Neural cell (in vitro differentiated cells): ENCODE results near the gene SLC10A1. TPM values are rescaled to one million over a fixed set of nuclear protein-coding genes. Genes with fewer than 3 reads are reported as not detected.
A peak's percentile ranks its signal among the peaks of the same experiment; 100 is the strongest.

ENCODE experiments used
- H2AFZ ChIP-seq: fragments of 200-600, 300-800 bp; sonication (generic), shearing (Covaris generic); 2 replicates; pipeline ENCODE4 v1.6.0; 2014; ENCODE audit warnings: low read depth, mild to moderate bottlenecking, antibody characterized with exemption, low read length, moderate library complexity
- H3F3A ChIP-seq: fragments of 200-600 bp; shearing (Covaris generic); 2 replicates; pipeline ENCODE4 v1.6.1; 2016; ENCODE audit warnings: mild to moderate bottlenecking, moderate library complexity, mixed read lengths, antibody characterized with exemption, low read length; ENCODE audit not compliant: insufficient read depth, poor library complexity, severe bottlenecking
- H3K27ac ChIP-seq: fragments of 200-600, 300-800 bp; sonication (generic), shearing (Covaris generic); 2 replicates; pipeline ENCODE4 v1.5.1; 2014; ENCODE audit warnings: mild to moderate bottlenecking, low read length, moderate library complexity
- H3K27me3 ChIP-seq: fragments of 300-800, 200-600 bp; sonication (generic), shearing (Covaris generic); 2 replicates; pipeline ENCODE4 v1.6.0; 2014; ENCODE audit warnings: mild to moderate bottlenecking, low read depth, low read length, moderate library complexity; ENCODE audit not compliant: insufficient read depth
- H3K36me3 ChIP-seq: fragments of 300-800, 200-600 bp; sonication (generic), shearing (Covaris generic); 2 replicates; pipeline ENCODE4 v1.5.1; 2014; ENCODE audit warnings: mild to moderate bottlenecking, antibody characterized with exemption, low read length, moderate library complexity; ENCODE audit not compliant: insufficient read depth
- H3K4me2 ChIP-seq: fragments of 300-800, 200-600 bp; sonication (generic), shearing (Covaris generic); 2 replicates; pipeline ENCODE4 v1.6.0; 2014; ENCODE audit warnings: mild to moderate bottlenecking, low read length
- H3K4me3 ChIP-seq: fragments of 300-800, 200-600 bp; sonication (generic), shearing (Covaris generic); 2 replicates; pipeline ENCODE4 v1.5.1; 2014; ENCODE audit warnings: mild to moderate bottlenecking, low read length, moderate library complexity
- H3K79me2 ChIP-seq: fragments of 200-600 bp; shearing (Covaris generic); replicated peaks from 2 replicates; pipeline ENCODE4 v1.6.0; 2014; ENCODE audit warnings: mild to moderate bottlenecking, low read length, moderate library complexity; ENCODE audit not compliant: insufficient read depth
- H3K9ac ChIP-seq: fragments of 300-800, 200-600 bp; sonication (generic), shearing (Covaris generic); 2 replicates; pipeline ENCODE4 v1.6.1; 2016; ENCODE audit warnings: mild to moderate bottlenecking, low read length, mixed read lengths
- H3K9me2 ChIP-seq: fragments of 200-600 bp; shearing (Covaris generic); 2 replicates; pipeline ENCODE4 v1.6.1; 2016; ENCODE audit warnings: mild to moderate bottlenecking, low read length, mixed read lengths; ENCODE audit not compliant: insufficient read depth
- H3K9me3 ChIP-seq: fragments of 200-600, 300-800 bp; sonication (generic), shearing (Covaris generic); 2 replicates; pipeline ENCODE4 v1.6.1; 2016; ENCODE audit warnings: mild to moderate bottlenecking, mixed run types, low read length, moderate library complexity, mixed read lengths
- H4K20me1 ChIP-seq: fragments of 200-600 bp; shearing (Covaris generic); 2 replicates; pipeline ENCODE4 v1.6.1; 2016; ENCODE audit warnings: mild to moderate bottlenecking, mixed run types; ENCODE audit not compliant: insufficient read depth
- CTCF ChIP-seq: fragments of 450-650 bp; IDR thresholded peaks from 2 replicates; pipeline ENCODE4 v1.5.1; 2014; ENCODE audit warnings: antibody characterized with exemption, mild to moderate bottlenecking, moderate library complexity; ENCODE audit not compliant: poor library complexity, severe bottlenecking
- EP300 ChIP-seq: fragments of 450-650 bp; conservative IDR thresholded peaks from 2 replicates; pipeline ENCODE4 v1.6.1; 2014; ENCODE audit warnings: antibody characterized with exemption, mild to moderate bottlenecking, moderate library complexity; ENCODE audit not compliant: poor library complexity, severe bottlenecking
- EZH2 ChIP-seq: fragments of 200-600, 300-800 bp; shearing (Covaris generic), sonication (generic); IDR thresholded peaks from 2 replicates; pipeline ENCODE4 v1.6.1; 2014; ENCODE audit warnings: antibody characterized with exemption, low read length, borderline replicate concordance, mild to moderate bottlenecking; ENCODE audit not compliant: insufficient read depth, poor library complexity, severe bottlenecking
- MXI1 ChIP-seq: fragments of 450-650 bp; conservative IDR thresholded peaks from 2 replicates; pipeline ENCODE4 v1.6.1; 2014; ENCODE audit warnings: antibody characterized with exemption, mild to moderate bottlenecking; ENCODE audit not compliant: poor library complexity, severe bottlenecking
- POLR2AphosphoS5 ChIP-seq: IDR thresholded peaks from 2 replicates; pipeline ENCODE4 v1.6.1; 2012
- RAD21 ChIP-seq: fragments of 450-650 bp; conservative IDR thresholded peaks from 2 replicates; pipeline ENCODE4 v1.6.1; 2014; ENCODE audit warnings: antibody characterized with exemption, mild to moderate bottlenecking, moderate library complexity
- REST ChIP-seq: IDR thresholded peaks from 2 replicates; pipeline ENCODE4 v1.6.1; 2012; ENCODE audit warnings: borderline replicate concordance
- SMC3 ChIP-seq: fragments of 450-650 bp; conservative IDR thresholded peaks from 2 replicates; pipeline ENCODE4 v1.6.1; 2014; ENCODE audit warnings: antibody characterized with exemption, mild to moderate bottlenecking, moderate library complexity; ENCODE audit not compliant: poor library complexity
- TAF1 ChIP-seq: IDR thresholded peaks from 2 replicates; pipeline ENCODE4 v1.6.1; 2012; ENCODE audit warnings: low read depth
- polyA plus RNA-seq: library from polyadenylated mRNA; depleted of rRNA; stranded (reverse); fragments of >200 nt; gene quantifications from 2 replicates; pipeline ENCODE4 v1.2.3, GENCODE V29; 2014

SLC10A1 gene
- polyA plus RNA-seq, 1 donor from 2014 or later, result not detected

- Histone ChIP-seq H3K9ac (no peak overlapping the region), H3K27ac (no peak overlapping the region), H2AFZ (peak overlapping the region; percentile 21)
Measured at GRCh38 chr14:69842686-69843420, 45.8 kb upstream of the SLC10A1 start.

GRCh38 chr14:69841656-69842055 is 44.6 kb upstream of the SLC10A1 start:
- no peak for TF ChIP-seq CTCF
- no peak for TF ChIP-seq MXI1
- TF ChIP-seq REST, result no peak
- TF ChIP-seq POLR2AphosphoS5, result no peak
- TF ChIP-seq EZH2, result no peak
- Histone ChIP-seq H3K27ac (no peak overlapping the region), H3K9me3 (no peaks in the 10 kb centered on the region), H3K4me2 (no peak overlapping the region), H3K9ac (no peak overlapping the region), H4K20me1 (no peaks in the 10 kb centered on the region), H3K79me2 (no peaks in the 10 kb centered on the region), H3K9me2 (no peaks in the 10 kb centered on the region), H3K27me3 (no peaks in the 10 kb centered on the region), H3K4me3 (no peak overlapping the region), H2AFZ (no peak overlapping the region), H3K36me3 (no peaks in the 10 kb centered on the region), H3F3A (no peaks in the 10 kb centered on the region)

More at GRCh38 chr14:69842686-69843420, 45.8 kb upstream of the SLC10A1 start:
- Histone ChIP-seq H3K9me2 (no peaks in the 10 kb centered on the region), H3K79me2 (no peaks in the 10 kb centered on the region), H3F3A (no peaks in the 10 kb centered on the region), H3K9me3 (no peaks in the 10 kb centered on the region), H3K4me2 (no peak overlapping the region), H4K20me1 (no peaks in the 10 kb centered on the region), H3K27me3 (no peaks in the 10 kb centered on the region), H3K36me3 (no peaks in the 10 kb centered on the region), H3K4me3 (no peak overlapping the region)
- TF ChIP-seq CTCF, result no peak
- TF ChIP-seq REST, result no peak
- TF ChIP-seq EP300, result no peak
- TF ChIP-seq TAF1, result no peak
- TF ChIP-seq RAD21, result no peak
- TF ChIP-seq MXI1, result no peak
- TF ChIP-seq POLR2AphosphoS5, result no peak
- TF ChIP-seq SMC3, result no peak
- TF ChIP-seq EZH2, result no peak
